ENCODE data around the gene HLA-DQA1. TPM values are rescaled to one million over a fixed set of nuclear protein-coding genes. Genes with fewer than 3 reads are reported as not detected.
"Not testable (repeated sequence)": the region's sequence is repeated elsewhere in the genome, so short reads cannot be mapped to it uniquely, and the experiment has no call there.

HLA-DQA1 gene
- total RNA-seq, 2 experiments from 2014 or later = 0.79 to 32.3 TPM

GRCh38 chr6:32639440-32640394, 2.5 kb downstream of the HLA-DQA1 start:
- ChIA-PET CTCF (ENCODE audit: unreplicated experiment) (no interaction called here), POLR2A (no interaction called here)
- Histone ChIP-seq H3K36me3 (ENCODE audit: insufficient read depth, low read length) (no peaks in the 10 kb centered on the region), H3K4me3 (ENCODE audit: low read depth, low read length, poor library complexity, severe bottlenecking) (no peak overlapping the region), H3K9me2 (ENCODE audit: insufficient read depth, low read length) (no peaks in the 10 kb centered on the region), H2AFZ (ENCODE audit: low read length) (no peak overlapping the region), H3K27ac (ENCODE audit: low read depth, low read length, poor library complexity, severe bottlenecking) (no peak overlapping the region), H4K20me1 (ENCODE audit: insufficient read depth, low read length) (no peaks in the 10 kb centered on the region), H3K9me3 (ENCODE audit: low read length) (no peaks in the 10 kb centered on the region), H3K4me2 (ENCODE audit: low read length) (no peak overlapping the region), H3K4me1 (ENCODE audit: insufficient read depth, low read length, poor library complexity, severe bottlenecking) (peaks cover 19% of the 10 kb centered on the region), H3K79me2 (ENCODE audit: insufficient read depth, low read depth, low read length) (no peaks in the 10 kb centered on the region)
- intact Hi-C loops (cut with micrococcal nuclease; ENCODE audit: unreplicated experiment) = no loop called here
- TF ChIP-seq EZH2phosphoT487 (IDR thresholded peaks at IDR 0.05; ENCODE audit: borderline replicate concordance, low read depth, low read length) (no peak), CTCF (conservative IDR thresholded peaks at IDR 0.05; ENCODE audit: low read length) (no peak)
- BruUV-seq (replicated peaks) = no TSS peak
- DNase-seq (ENCODE audit: low spot score) = no peak

- H3K9me2 ChIP-seq (ENCODE audit: insufficient read depth, low read length) = no peaks in the 10 kb centered on the region
- CTCF ChIA-PET (ENCODE audit: unreplicated experiment) = no interaction called here
These were observed 3.9 kb downstream of the HLA-DQA1 start for GRCh38 chr6:32641122-32641521.

GRCh38 chr6:32641785-32642719, 4.8 kb downstream of the HLA-DQA1 start:
- H3K4me1 ChIP-seq (ENCODE audit: insufficient read depth, low read length, poor library complexity, severe bottlenecking); H3K79me2 ChIP-seq (ENCODE audit: insufficient read depth, low read depth, low read length); H3K9me3 ChIP-seq (ENCODE audit: low read length); DNase-seq (ENCODE audit: low spot score); BruUV-seq (replicated peaks); H4K20me1 ChIP-seq (ENCODE audit: insufficient read depth, low read length); H3K9me2 ChIP-seq (ENCODE audit: insufficient read depth, low read length); H3K36me3 ChIP-seq (ENCODE audit: insufficient read depth, low read length); H3K27ac ChIP-seq (ENCODE audit: low read depth, low read length, poor library complexity, severe bottlenecking); CTCF ChIA-PET (ENCODE audit: unreplicated experiment); H3K4me2 ChIP-seq (ENCODE audit: low read length); H2AFZ ChIP-seq (ENCODE audit: low read length); intact Hi-C loops (cut with micrococcal nuclease; ENCODE audit: unreplicated experiment); H3K4me3 ChIP-seq (ENCODE audit: low read depth, low read length, poor library complexity, severe bottlenecking): not testable (repeated sequence)
- POLR2A ChIA-PET = interaction anchor here (1.3 kb wide), 1 partner anchor 10 kb away, joined by 3 read pairs; no protein-coding TSS in a partner anchor

More at GRCh38 chr6:32641122-32641521, 3.9 kb downstream of the HLA-DQA1 start:
- no peak overlapping the region for H3K4me2 ChIP-seq (ENCODE audit: low read length)
- no peak for DNase-seq (ENCODE audit: low spot score)
- H3K36me3 ChIP-seq (ENCODE audit: insufficient read depth, low read length) = no peaks in the 10 kb centered on the region
- no peak overlapping the region for H3K4me3 ChIP-seq (ENCODE audit: low read depth, low read length, poor library complexity, severe bottlenecking)
- no peak overlapping the region for H3K27ac ChIP-seq (ENCODE audit: low read depth, low read length, poor library complexity, severe bottlenecking)
- H3K9me3 ChIP-seq (ENCODE audit: low read length) = no peaks in the 10 kb centered on the region
- no TSS peak for BruUV-seq (replicated peaks)
- POLR2A ChIA-PET = interaction anchor here (1.3 kb wide), 1 partner anchor 11 kb away, joined by 3 read pairs; no protein-coding TSS in a partner anchor
- intact Hi-C loops (cut with micrococcal nuclease; ENCODE audit: unreplicated experiment) = no loop called here
- H4K20me1 ChIP-seq (ENCODE audit: insufficient read depth, low read length) = no peaks in the 10 kb centered on the region
- peaks cover 5% of the 10 kb centered on the region for H3K4me1 ChIP-seq (ENCODE audit: insufficient read depth, low read length, poor library complexity, severe bottlenecking)
- TF ChIP-seq CTCF (conservative IDR thresholded peaks at IDR 0.05; ENCODE audit: low read length) (no peak), EZH2phosphoT487 (IDR thresholded peaks at IDR 0.05; ENCODE audit: borderline replicate concordance, low read depth, low read length) (no peak)
- no peak overlapping the region for H2AFZ ChIP-seq (ENCODE audit: low read length)
- H3K79me2 ChIP-seq (ENCODE audit: insufficient read depth, low read depth, low read length) = no peaks in the 10 kb centered on the region

All from OCI-LY7 (cell line).